Spleen (tissue), 7 donors: Measurements from ENCODE around the gene UXS1.

Experiments
- POLR2A ChIP-seq, 3 donors: fragments of 450-650 bp; IDR thresholded peaks; one replicate each; pipeline ENCODE4 v1.5.1; 2017; ENCODE audit warnings: antibody characterized with exemption in 3 of 3, mild to moderate bottlenecking in 1 of 3
- POLR2AphosphoS5 ChIP-seq, 3 donors: sonication (generic); formaldehyde crosslinking; IDR thresholded peaks; one replicate each; pipeline ENCODE4 v1.5.1; 2017; ENCODE audit warnings: antibody characterized with exemption in 3 of 3
- TF ChIP-seq, protein P1 (sequence below), 11 experiments: fragments of 200-600 bp in 7 of 11; fragments of 450-650 bp in 4 of 11; sonication (generic) in 4 of 11; IDR thresholded peaks in 8 of 11; conservative IDR thresholded peaks in 3 of 11; 1 replicate in 7 of 11; 2 replicates in 4 of 11; pipeline versions ENCODE4 v1.4.0 to v1.8.0; 2016 to 2021; ENCODE audit warnings: antibody characterized with exemption in 11 of 11, inconsistent platforms in 4 of 11, mild to moderate bottlenecking in 1 of 11
- donor health status: DM: no; HTN: no; CAD: no; lungs with moderate emphysema.
- donor health status: DM: no; HTN: no; CAD: no.
- donor health status: DM: no; HTN: no; CAD: no.

DNA sequence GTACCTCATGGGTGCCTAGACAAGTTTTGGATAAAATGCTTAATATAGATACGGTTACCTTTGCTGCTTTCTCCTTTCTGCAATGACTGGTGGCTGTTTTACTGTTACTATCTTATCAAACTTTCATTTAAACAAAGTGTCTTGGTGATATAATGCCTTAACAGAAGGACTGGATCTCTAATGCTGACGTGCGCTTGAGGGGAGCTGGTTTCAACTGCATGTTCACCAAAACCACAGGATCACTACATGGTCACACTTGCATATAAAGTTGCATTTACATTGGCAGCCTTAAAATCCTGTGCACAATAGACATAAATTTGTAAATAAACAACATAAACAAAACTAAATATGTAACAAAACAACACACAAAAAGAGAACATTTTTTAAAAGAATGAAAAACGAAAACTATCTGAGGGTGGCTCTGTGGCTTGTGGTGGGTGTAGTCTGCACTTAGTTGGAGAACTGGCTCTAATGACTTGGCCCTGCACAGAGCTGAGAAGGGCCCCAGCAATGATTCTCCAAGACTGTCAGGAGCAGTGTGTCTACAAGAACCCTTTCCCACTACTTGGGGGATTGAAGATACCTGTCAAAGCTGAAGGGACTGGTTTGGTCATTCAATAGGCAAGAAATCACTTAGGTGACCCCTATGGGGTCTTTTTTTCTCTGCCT lies 135.5 kb downstream of the UXS1 start:
- TF ChIP-seq POLR2A (IDR thresholded peaks at IDR 0.05) (no peak), POLR2AphosphoS5 (IDR thresholded peaks at IDR 0.05) (no peak)
- TF ChIP-seq, protein P1, sequence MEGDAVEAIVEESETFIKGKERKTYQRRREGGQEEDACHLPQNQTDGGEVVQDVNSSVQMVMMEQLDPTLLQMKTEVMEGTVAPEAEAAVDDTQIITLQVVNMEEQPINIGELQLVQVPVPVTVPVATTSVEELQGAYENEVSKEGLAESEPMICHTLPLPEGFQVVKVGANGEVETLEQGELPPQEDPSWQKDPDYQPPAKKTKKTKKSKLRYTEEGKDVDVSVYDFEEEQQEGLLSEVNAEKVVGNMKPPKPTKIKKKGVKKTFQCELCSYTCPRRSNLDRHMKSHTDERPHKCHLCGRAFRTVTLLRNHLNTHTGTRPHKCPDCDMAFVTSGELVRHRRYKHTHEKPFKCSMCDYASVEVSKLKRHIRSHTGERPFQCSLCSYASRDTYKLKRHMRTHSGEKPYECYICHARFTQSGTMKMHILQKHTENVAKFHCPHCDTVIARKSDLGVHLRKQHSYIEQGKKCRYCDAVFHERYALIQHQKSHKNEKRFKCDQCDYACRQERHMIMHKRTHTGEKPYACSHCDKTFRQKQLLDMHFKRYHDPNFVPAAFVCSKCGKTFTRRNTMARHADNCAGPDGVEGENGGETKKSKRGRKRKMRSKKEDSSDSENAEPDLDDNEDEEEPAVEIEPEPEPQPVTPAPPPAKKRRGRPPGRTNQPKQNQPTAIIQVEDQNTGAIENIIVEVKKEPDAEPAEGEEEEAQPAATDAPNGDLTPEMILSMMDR (IDR thresholded peaks at IDR 0.05 in 8 of 11, conservative IDR thresholded peaks at IDR 0.05 in 3 of 11): no peak
